ENCODE results near the gene MZF1. TPM values are rescaled to one million over a fixed set of nuclear protein-coding genes. Genes with fewer than 3 reads are reported as not detected.

The MZF1 gene
- total and polyA plus RNA-seq, 2 experiments from 2014 or later: 10.2 to 21.8 TPM

GRCh38 chr19:58563034-58563573 is 10.0 kb downstream of the MZF1 start:
- peaks cover 14% of the 10 kb centered on the region; the same call in 1 of the 2 replicates for H3K4me1 ChIP-seq (ENCODE audit: insufficient read depth)
- H3K4me2 ChIP-seq: peak overlapping the region; percentile 93
- Mint-ChIP-seq H3K36me3 (ENCODE audit: low read depth) (peaks cover 19% of the 10 kb centered on the region), H3K27me3 (ENCODE audit: insufficient read depth, low read depth, poor library complexity) (peaks cover 42% of the 10 kb centered on the region), H3K4me3 (peak overlapping the region; percentile 80), H3K4me1 (peaks cover 19% of the 10 kb centered on the region), H3K27ac (peak overlapping the region; percentile 88; the same call in 1 of the 2 replicates), H3K9me3 (no peaks in the 10 kb centered on the region; the same call in 2 of the 3 replicates)
- H3K9me2 ChIP-seq (ENCODE audit: insufficient read depth): peaks cover 5% of the 10 kb centered on the region; the same call in 1 of the 2 replicates
- H2AFZ ChIP-seq: peak overlapping the region; percentile 76; the same call in 1 of the 2 replicates
- H3K4me3 ChIP-seq: peak overlapping the region; percentile 65
- H3K79me2 ChIP-seq (replicated peaks; ENCODE audit: insufficient read depth): peaks cover under 1% of the 10 kb centered on the region; the same call in 1 of the 2 replicates
- DNase-seq (ENCODE audit: low spot score) (peak; percentile 50), ATAC-seq (peak; percentile 4)
- H3K36me3 ChIP-seq (ENCODE audit: insufficient read depth): no peaks in the 10 kb centered on the region
- no peak overlapping the region for H3K27ac ChIP-seq (ENCODE audit: low read depth)
- H3F3A ChIP-seq (replicated peaks; ENCODE audit: low read depth): peaks cover 21% of the 10 kb centered on the region
- TF ChIP-seq REST (IDR thresholded peaks at IDR 0.05; ENCODE audit: unreplicated experiment) (no peak), STAT1 (IDR thresholded peaks at IDR 0.05; ENCODE audit: unreplicated experiment) (no peak), CREB1 (CRISPR knock-in tag; IDR thresholded peaks at IDR 0.05; ENCODE audit: low read depth) (no peak), NANOG (IDR thresholded peaks at IDR 0.05; ENCODE audit: borderline replicate concordance) (no peak), ZNF114 (CRISPR knock-in tag; IDR thresholded peaks at IDR 0.05) (no peak), ZNF331 (CRISPR knock-in tag; IDR thresholded peaks at IDR 0.05; ENCODE audit: low read depth) (no peak), EZH2phosphoT487 (IDR thresholded peaks at IDR 0.05; ENCODE audit: unreplicated experiment) (no peak), POLR2AphosphoS5 (IDR thresholded peaks at IDR 0.05; ENCODE audit: low read depth) (no peak; the same call in none of the 2 replicates)
- no peaks in the 10 kb centered on the region for H4K20me1 ChIP-seq (replicated peaks; ENCODE audit: insufficient read depth)
- peaks cover 48% of the 10 kb centered on the region for H3K27me3 ChIP-seq (ENCODE audit: insufficient read depth)

GRCh38 chr19:58562122-58563033 is 10.8 kb downstream of the MZF1 start:
- Mint-ChIP-seq H3K9me3 (no peaks in the 10 kb centered on the region), H3K36me3 (ENCODE audit: low read depth) (peaks cover 26% of the 10 kb centered on the region), H3K27me3 (ENCODE audit: insufficient read depth, low read depth, poor library complexity) (peaks cover 46% of the 10 kb centered on the region), H3K27ac (peak overlapping the region; percentile 88; the same call in 1 of the 2 replicates), H3K4me1 (peaks cover 24% of the 10 kb centered on the region), H3K4me3 (peak overlapping the region; percentile 80)
- DNase-seq (ENCODE audit: low spot score) (peak; percentile 78), ATAC-seq (peak; percentile 29)
- peaks cover 48% of the 10 kb centered on the region for H3K27me3 ChIP-seq (ENCODE audit: insufficient read depth)
- H2AFZ ChIP-seq: peak overlapping the region; percentile 76; the same call in 1 of the 2 replicates
- peaks cover 5% of the 10 kb centered on the region; the same call in 1 of the 2 replicates for H3K9me2 ChIP-seq (ENCODE audit: insufficient read depth)
- peaks cover 14% of the 10 kb centered on the region; the same call in 1 of the 2 replicates for H3K4me1 ChIP-seq (ENCODE audit: insufficient read depth)
- H3K4me2 ChIP-seq: peak overlapping the region; percentile 93
- H3K4me3 ChIP-seq: peak overlapping the region; percentile 65
- H4K20me1 ChIP-seq (replicated peaks; ENCODE audit: insufficient read depth): no peaks in the 10 kb centered on the region; the same call in 1 of the 2 replicates
- peaks cover 8% of the 10 kb centered on the region for H3K79me2 ChIP-seq (replicated peaks; ENCODE audit: insufficient read depth)
- no peaks in the 10 kb centered on the region for H3K36me3 ChIP-seq (ENCODE audit: insufficient read depth)
- H3K27ac ChIP-seq (ENCODE audit: low read depth): no peak overlapping the region
- H3F3A ChIP-seq (replicated peaks; ENCODE audit: low read depth): peaks cover 23% of the 10 kb centered on the region
- no peak for TF ChIP-seq ZNF462 (CRISPR knock-in tag; IDR thresholded peaks at IDR 0.05)
